ENCODE results near the gene THRB.

The THRB gene

GRCh38 chr3:24145481-24145880 lies 349.2 kb downstream of the THRB start:
- no peaks in the 10 kb centered on the region for H3K9me3 ChIP-seq (ENCODE audit: control insufficient read depth, low read length)
- no peak overlapping the region for H3K4me3 ChIP-seq (ENCODE audit: insufficient read depth, low read depth, low read length)
- no peaks in the 10 kb centered on the region for H3K27me3 ChIP-seq (ENCODE audit: control insufficient read depth, insufficient read depth, low read length, poor library complexity, severe bottlenecking)
- no peak overlapping the region for H3K27ac ChIP-seq (ENCODE audit: insufficient read depth, low read depth, low read length, poor library complexity, severe bottlenecking)
- H3K36me3 ChIP-seq (ENCODE audit: control insufficient read depth, insufficient read depth, low read length) = no peaks in the 10 kb centered on the region
- H3K4me1 ChIP-seq (ENCODE audit: control insufficient read depth, insufficient read depth, low read length) = no peaks in the 10 kb centered on the region

DNA sequence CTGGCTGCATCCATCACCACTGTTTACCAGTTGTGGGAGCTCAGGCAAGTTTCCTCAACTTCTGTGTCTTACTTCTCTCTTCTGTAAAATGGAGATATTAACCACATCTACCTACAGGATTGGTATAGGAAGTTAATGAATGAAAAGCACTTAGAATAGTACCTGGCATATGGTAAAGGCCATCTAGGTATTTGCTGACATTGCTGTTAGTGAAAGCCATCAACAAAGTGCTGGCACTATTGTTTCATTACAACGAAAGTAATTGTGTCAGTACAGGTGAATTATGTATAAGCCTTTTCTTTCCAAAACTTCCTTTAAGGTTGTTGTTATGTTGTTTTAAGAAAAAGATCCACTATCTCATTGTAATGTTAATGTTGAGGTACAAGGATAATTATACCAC lies 352.5 kb downstream of the THRB start:
- Histone ChIP-seq H3K27me3 (ENCODE audit: control insufficient read depth, insufficient read depth, low read length, poor library complexity, severe bottlenecking) (no peaks in the 10 kb centered on the region), H3K4me3 (ENCODE audit: insufficient read depth, low read depth, low read length) (no peak overlapping the region), H3K27ac (ENCODE audit: insufficient read depth, low read depth, low read length, poor library complexity, severe bottlenecking) (no peak overlapping the region), H3K36me3 (ENCODE audit: control insufficient read depth, insufficient read depth, low read length) (no peaks in the 10 kb centered on the region), H3K4me1 (ENCODE audit: control insufficient read depth, insufficient read depth, low read length) (no peaks in the 10 kb centered on the region), H3K9me3 (ENCODE audit: control insufficient read depth, low read length) (no peaks in the 10 kb centered on the region)
- 96 to 100% methylated on average over 1 of the region's 1 CpG for WGBS, 2 experiments

DNA sequence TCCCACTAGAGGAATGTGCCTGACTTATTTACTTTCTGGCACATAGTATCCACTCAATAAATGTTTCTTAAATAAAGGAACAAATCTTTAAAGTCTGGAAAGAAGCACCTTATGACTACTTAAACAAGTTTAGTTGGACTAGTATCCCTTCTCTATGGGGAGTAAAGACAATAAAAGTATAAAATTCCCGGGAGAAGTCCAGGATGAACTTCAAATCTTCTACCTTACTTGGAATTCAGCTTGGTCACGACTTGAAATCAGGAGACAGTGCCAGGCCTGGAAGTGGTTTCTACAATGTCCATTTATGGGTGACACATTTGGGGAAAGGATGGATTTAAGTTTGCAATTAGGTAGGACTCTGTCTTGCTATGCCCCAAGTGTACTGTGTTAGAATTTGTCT lies 353.1 kb downstream of the THRB start:
- no peaks in the 10 kb centered on the region for H3K4me1 ChIP-seq (ENCODE audit: control insufficient read depth, insufficient read depth, low read length)
- no peaks in the 10 kb centered on the region for H3K9me3 ChIP-seq (ENCODE audit: control insufficient read depth, low read length)
- H3K27me3 ChIP-seq (ENCODE audit: control insufficient read depth, insufficient read depth, low read length, poor library complexity, severe bottlenecking) = no peaks in the 10 kb centered on the region
- 89 to 98% methylated on average over 2 of the region's 2 CpGs for WGBS, 2 experiments
- no peak overlapping the region for H3K4me3 ChIP-seq (ENCODE audit: insufficient read depth, low read depth, low read length)
- no peak overlapping the region for H3K27ac ChIP-seq (ENCODE audit: insufficient read depth, low read depth, low read length, poor library complexity, severe bottlenecking)
- H3K36me3 ChIP-seq (ENCODE audit: control insufficient read depth, insufficient read depth, low read length) = no peaks in the 10 kb centered on the region

GRCh38 chr3:24139463-24140412 lies 354.9 kb downstream of the THRB start:
- H3K27me3 ChIP-seq (ENCODE audit: control insufficient read depth, insufficient read depth, low read length, poor library complexity, severe bottlenecking) = no peaks in the 10 kb centered on the region
- WGBS, 2 experiments = 87 to 89% methylated on average over 3 to 4 of the region's 4 CpGs
- H3K9me3 ChIP-seq (ENCODE audit: control insufficient read depth, low read length) = no peaks in the 10 kb centered on the region
- H3K4me3 ChIP-seq (ENCODE audit: insufficient read depth, low read depth, low read length) = no peak overlapping the region
- no peak overlapping the region for H3K27ac ChIP-seq (ENCODE audit: insufficient read depth, low read depth, low read length, poor library complexity, severe bottlenecking)
- no peaks in the 10 kb centered on the region for H3K4me1 ChIP-seq (ENCODE audit: control insufficient read depth, insufficient read depth, low read length)
- H3K36me3 ChIP-seq (ENCODE audit: control insufficient read depth, insufficient read depth, low read length) = no peaks in the 10 kb centered on the region

GRCh38 chr3:24138876-24139256 lies 355.8 kb downstream of the THRB start:
- no peaks in the 10 kb centered on the region for H3K27me3 ChIP-seq (ENCODE audit: control insufficient read depth, insufficient read depth, low read length, poor library complexity, severe bottlenecking)
- no peaks in the 10 kb centered on the region for H3K4me1 ChIP-seq (ENCODE audit: control insufficient read depth, insufficient read depth, low read length)
- no peak overlapping the region for H3K27ac ChIP-seq (ENCODE audit: insufficient read depth, low read depth, low read length, poor library complexity, severe bottlenecking)
- no peak overlapping the region for H3K4me3 ChIP-seq (ENCODE audit: insufficient read depth, low read depth, low read length)
- no peaks in the 10 kb centered on the region for H3K36me3 ChIP-seq (ENCODE audit: control insufficient read depth, insufficient read depth, low read length)
- no peaks in the 10 kb centered on the region for H3K9me3 ChIP-seq (ENCODE audit: control insufficient read depth, low read length)
- 87 to 96% methylated on average over 1 of the region's 1 CpG for WGBS, 2 experiments

DNA sequence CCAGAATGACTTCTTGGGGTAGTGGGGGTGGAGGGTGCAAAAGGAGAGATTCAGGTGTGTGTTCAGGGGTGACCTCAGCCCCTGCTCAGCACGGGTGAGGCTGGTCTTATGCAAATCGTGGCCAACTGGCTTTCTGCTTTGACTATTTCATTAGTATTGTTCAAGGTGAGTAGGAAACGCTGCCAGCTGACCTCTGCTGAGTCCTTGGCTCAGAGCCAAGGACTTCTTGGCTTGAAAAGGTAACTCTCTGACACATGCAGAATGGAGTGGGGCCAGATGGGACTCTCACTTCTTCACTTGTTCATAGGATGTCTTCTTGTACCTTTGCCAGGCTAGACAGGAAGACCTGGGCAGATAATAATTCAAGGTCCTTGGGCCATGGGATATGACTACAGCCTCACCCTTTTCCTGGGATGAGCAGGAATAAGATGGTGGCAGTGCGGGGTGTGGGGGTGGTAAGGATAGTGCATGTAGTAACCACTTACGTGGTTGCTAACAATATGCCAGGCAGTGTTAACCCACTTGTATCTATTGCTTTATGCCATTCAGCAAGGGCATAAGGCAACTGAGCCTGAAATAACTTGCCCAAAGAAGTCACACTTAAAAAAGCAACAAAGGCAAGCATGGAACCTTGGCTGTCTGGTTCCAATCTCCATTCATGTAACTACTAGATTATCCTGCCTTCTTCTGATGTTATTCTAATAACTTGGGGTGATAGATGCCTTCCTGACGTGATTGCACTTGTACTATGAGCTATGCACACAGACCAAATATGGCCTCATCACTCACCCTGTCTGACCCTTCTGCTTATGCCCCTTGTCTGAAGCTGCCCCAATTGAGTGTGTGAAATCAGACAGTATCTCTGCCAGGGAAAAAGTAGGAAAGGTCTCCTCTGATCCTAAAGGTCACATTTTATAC lies 356.4 kb downstream of the THRB start:
- Histone ChIP-seq H3K36me3 (ENCODE audit: control insufficient read depth, insufficient read depth, low read length) (no peaks in the 10 kb centered on the region), H3K9me3 (ENCODE audit: control insufficient read depth, low read length) (no peaks in the 10 kb centered on the region), H3K27me3 (ENCODE audit: control insufficient read depth, insufficient read depth, low read length, poor library complexity, severe bottlenecking) (no peaks in the 10 kb centered on the region), H3K27ac (ENCODE audit: insufficient read depth, low read depth, low read length, poor library complexity, severe bottlenecking) (no peak overlapping the region), H3K4me1 (ENCODE audit: control insufficient read depth, insufficient read depth, low read length) (no peaks in the 10 kb centered on the region), H3K4me3 (ENCODE audit: insufficient read depth, low read depth, low read length) (no peak overlapping the region)
- 87 to 90% methylated on average over 6 of the region's 6 CpGs for WGBS, 2 experiments

DNA sequence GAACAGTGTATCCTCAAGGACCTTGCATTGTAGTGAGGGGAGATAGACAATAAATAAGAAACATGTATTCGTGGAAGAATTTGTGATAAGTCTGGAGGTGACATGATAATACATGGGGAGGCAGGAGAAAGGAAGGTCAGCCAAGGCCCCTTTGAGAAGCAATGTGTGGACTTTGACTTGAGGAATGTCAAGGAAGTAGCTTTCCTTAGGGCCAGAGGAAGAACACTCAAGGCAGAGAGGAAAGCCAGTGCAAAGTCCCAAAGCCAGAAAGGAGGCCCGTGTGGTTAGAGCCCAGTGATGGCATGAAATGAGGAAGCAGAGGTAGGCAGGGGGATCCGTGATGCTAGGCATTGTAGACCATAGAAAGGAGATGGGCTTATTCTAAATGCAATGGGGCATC lies 357.3 kb downstream of the THRB start:
- Histone ChIP-seq H3K27me3 (ENCODE audit: control insufficient read depth, insufficient read depth, low read length, poor library complexity, severe bottlenecking) (no peaks in the 10 kb centered on the region), H3K9me3 (ENCODE audit: control insufficient read depth, low read length) (no peaks in the 10 kb centered on the region), H3K4me3 (ENCODE audit: insufficient read depth, low read depth, low read length) (no peak overlapping the region), H3K36me3 (ENCODE audit: control insufficient read depth, insufficient read depth, low read length) (no peaks in the 10 kb centered on the region), H3K4me1 (ENCODE audit: control insufficient read depth, insufficient read depth, low read length) (no peaks in the 10 kb centered on the region), H3K27ac (ENCODE audit: insufficient read depth, low read depth, low read length, poor library complexity, severe bottlenecking) (no peak overlapping the region)
- WGBS, 2 experiments = 94% methylated on average over 3 of the region's 3 CpGs

DNA sequence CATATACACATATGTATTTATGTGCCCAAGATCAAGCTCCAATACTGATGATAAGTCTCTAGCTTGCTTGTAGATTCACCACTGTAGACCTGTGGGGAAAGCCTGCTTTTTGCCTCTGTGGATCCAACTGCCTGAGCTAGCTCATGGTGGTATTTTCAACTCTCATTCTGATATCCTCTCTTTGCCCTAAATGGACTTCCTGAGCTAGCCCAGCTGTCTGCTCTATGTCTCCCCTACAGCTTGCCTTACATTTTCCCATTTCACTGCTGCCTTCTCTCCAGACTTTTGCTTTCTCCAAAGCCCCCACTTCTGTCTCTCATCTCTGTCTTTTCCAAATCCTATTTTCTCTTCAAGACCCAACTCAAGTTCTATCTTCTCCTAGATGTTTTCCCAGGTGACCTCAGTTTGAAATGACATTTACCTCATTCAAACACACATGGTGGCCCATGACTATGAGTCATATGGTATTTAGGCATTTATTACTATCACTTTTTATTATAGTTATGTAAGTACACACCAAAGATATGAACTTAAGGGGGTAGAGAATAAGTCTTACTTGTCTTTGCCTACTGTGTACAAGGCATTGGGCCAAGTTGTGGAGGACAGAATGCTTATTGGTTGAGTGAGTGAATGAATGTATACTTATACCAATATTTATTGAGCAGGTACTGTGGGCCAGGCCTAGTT lies 357.9 kb downstream of the THRB start:
- H3K4me3 ChIP-seq (ENCODE audit: insufficient read depth, low read depth, low read length) = no peak overlapping the region
- no peak overlapping the region for H3K27ac ChIP-seq (ENCODE audit: insufficient read depth, low read depth, low read length, poor library complexity, severe bottlenecking)
- H3K36me3 ChIP-seq (ENCODE audit: control insufficient read depth, insufficient read depth, low read length) = no peaks in the 10 kb centered on the region
- H3K9me3 ChIP-seq (ENCODE audit: control insufficient read depth, low read length) = no peaks in the 10 kb centered on the region
- no peaks in the 10 kb centered on the region for H3K4me1 ChIP-seq (ENCODE audit: control insufficient read depth, insufficient read depth, low read length)
- H3K27me3 ChIP-seq (ENCODE audit: control insufficient read depth, insufficient read depth, low read length, poor library complexity, severe bottlenecking) = no peaks in the 10 kb centered on the region

- Histone ChIP-seq H3K9me3 (ENCODE audit: control insufficient read depth, low read length) (no peaks in the 10 kb centered on the region), H3K4me1 (ENCODE audit: control insufficient read depth, insufficient read depth, low read length) (no peaks in the 10 kb centered on the region), H3K27me3 (ENCODE audit: control insufficient read depth, insufficient read depth, low read length, poor library complexity, severe bottlenecking) (no peaks in the 10 kb centered on the region), H3K4me3 (ENCODE audit: insufficient read depth, low read depth, low read length) (no peak overlapping the region), H3K36me3 (ENCODE audit: control insufficient read depth, insufficient read depth, low read length) (no peaks in the 10 kb centered on the region), H3K27ac (ENCODE audit: insufficient read depth, low read depth, low read length, poor library complexity, severe bottlenecking) (no peak overlapping the region)
- 87 to 100% methylated on average over 2 of the region's 2 CpGs for WGBS, 2 experiments
Measured at GRCh38 chr3:24135280-24135679, 359.4 kb downstream of the THRB start.

GRCh38 chr3:24133942-24134341 lies 360.7 kb downstream of the THRB start:
- no peaks in the 10 kb centered on the region for H3K27me3 ChIP-seq (ENCODE audit: control insufficient read depth, insufficient read depth, low read length, poor library complexity, severe bottlenecking)
- H3K4me3 ChIP-seq (ENCODE audit: insufficient read depth, low read depth, low read length) = no peak overlapping the region
- no peaks in the 10 kb centered on the region for H3K36me3 ChIP-seq (ENCODE audit: control insufficient read depth, insufficient read depth, low read length)
- H3K27ac ChIP-seq (ENCODE audit: insufficient read depth, low read depth, low read length, poor library complexity, severe bottlenecking) = no peak overlapping the region
- WGBS, 2 experiments = 84% methylated on average over 2 of the region's 2 CpGs
- H3K4me1 ChIP-seq (ENCODE audit: control insufficient read depth, insufficient read depth, low read length) = no peaks in the 10 kb centered on the region
- H3K9me3 ChIP-seq (ENCODE audit: control insufficient read depth, low read length) = no peaks in the 10 kb centered on the region
